Activated CD4-positive, alpha-beta T cell treated with anti-CD3 and anti-CD28 coated beads, Interleukin-2, amount 50 U/mL, for 16 hours (primary cell): Measurements from ENCODE around the gene MPV17L.
"Not testable (repeated sequence)": the region's sequence is repeated elsewhere in the genome, so short reads cannot be mapped to it uniquely, and the experiment has no call there.

Experiments
- DNase-seq: peaks from one replicate; pipeline ENCODE4 v3.0.0-alpha.2; 2020

Gene MPV17L

GRCh38 chr16:15415511-15415985, 20.0 kb downstream of the MPV17L start:
- no peak for DNase-seq

GRCh38 chr16:15417197-15417596, 21.6 kb downstream of the MPV17L start:
- no peak for DNase-seq

- no peak for DNase-seq
Observed at GRCh38 chr16:15418206-15418605, 22.7 kb downstream of the MPV17L start.

- not testable (repeated sequence) for DNase-seq
Observed at GRCh38 chr16:15421696-15422095, 26.1 kb downstream of the MPV17L start.

GRCh38 chr16:15422222-15422621, 26.7 kb downstream of the MPV17L start:
- DNase-seq: no peak

GRCh38 chr16:15425861-15426260, 30.3 kb downstream of the MPV17L start:
- no peak for DNase-seq

- no peak for DNase-seq
Observed at GRCh38 chr16:15426796-15427195, 31.2 kb downstream of the MPV17L start.

GRCh38 chr16:15427648-15428239, 32.2 kb downstream of the MPV17L start:
- peak; percentile 48 for DNase-seq

- not testable (repeated sequence) for DNase-seq
Observed at GRCh38 chr16:15430884-15431283, 35.3 kb downstream of the MPV17L start.

- no peak for DNase-seq
Observed at GRCh38 chr16:15434079-15434424, 38.5 kb downstream of the MPV17L start.

- DNase-seq: peak; percentile 77
Observed at GRCh38 chr16:15434425-15435215, 39.1 kb downstream of the MPV17L start, which contains the start of gene BMERB1. BMERB1 (plus strand) TSS chr16:15434588; CDS start chr16:15434654, 66 bp downstream.

GRCh38 chr16:15435216-15435864, 39.8 kb downstream of the MPV17L start:
- no peak for DNase-seq

- no peak for DNase-seq
Observed at GRCh38 chr16:15439102-15439501, 43.5 kb downstream of the MPV17L start.

- no peak for DNase-seq
Observed at GRCh38 chr16:15439521-15439920, 44.0 kb downstream of the MPV17L start.

GRCh38 chr16:15440852-15441251, 45.3 kb downstream of the MPV17L start:
- no peak for DNase-seq

GRCh38 chr16:15442140-15442539, 46.6 kb downstream of the MPV17L start:
- not testable (repeated sequence) for DNase-seq

GRCh38 chr16:15443753-15444152, 48.2 kb downstream of the MPV17L start:
- no peak for DNase-seq

GRCh38 chr16:15444264-15444663, 48.7 kb downstream of the MPV17L start:
- no peak for DNase-seq

- no peak for DNase-seq
Observed at GRCh38 chr16:15445450-15445849, 49.9 kb downstream of the MPV17L start.

- no peak for DNase-seq
Observed at GRCh38 chr16:15446901-15447300, 51.3 kb downstream of the MPV17L start.

GRCh38 chr16:15450624-15451023, 55.1 kb downstream of the MPV17L start:
- DNase-seq: no peak

GRCh38 chr16:15451098-15451731, 55.7 kb downstream of the MPV17L start:
- no peak for DNase-seq

GRCh38 chr16:15452246-15452855, 56.8 kb downstream of the MPV17L start:
- no peak for DNase-seq
